ENCODE results near the gene IQCM.

DNA sequence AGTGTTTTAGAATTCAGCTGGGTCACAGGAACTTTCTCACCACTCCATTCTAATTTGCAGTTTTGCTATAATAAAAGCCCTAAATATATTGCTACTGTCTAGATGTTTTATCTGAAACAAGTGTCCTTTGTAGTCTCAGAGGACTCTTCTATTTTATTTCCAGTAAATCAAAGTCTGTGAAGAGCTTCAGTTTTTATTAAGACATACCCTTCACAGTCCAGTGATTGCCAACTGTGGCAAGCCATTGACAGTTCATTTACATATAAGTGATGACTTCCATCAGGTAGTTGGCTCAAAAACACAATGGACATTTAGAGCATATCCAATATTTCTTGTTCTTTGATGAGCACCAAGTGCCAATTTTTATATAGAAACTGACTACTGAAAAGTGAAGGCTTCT, 466.1 kb downstream of the IQCM start:
- no peak for TF ChIP-seq POLR2A (IDR thresholded peaks at IDR 0.05)
- TF ChIP-seq POLR2AphosphoS5 (IDR thresholded peaks at IDR 0.05) = no peak

Data from breast epithelium (tissue), 3 donors.